ENCODE data around the gene PITX2.

Gene PITX2

DNA sequence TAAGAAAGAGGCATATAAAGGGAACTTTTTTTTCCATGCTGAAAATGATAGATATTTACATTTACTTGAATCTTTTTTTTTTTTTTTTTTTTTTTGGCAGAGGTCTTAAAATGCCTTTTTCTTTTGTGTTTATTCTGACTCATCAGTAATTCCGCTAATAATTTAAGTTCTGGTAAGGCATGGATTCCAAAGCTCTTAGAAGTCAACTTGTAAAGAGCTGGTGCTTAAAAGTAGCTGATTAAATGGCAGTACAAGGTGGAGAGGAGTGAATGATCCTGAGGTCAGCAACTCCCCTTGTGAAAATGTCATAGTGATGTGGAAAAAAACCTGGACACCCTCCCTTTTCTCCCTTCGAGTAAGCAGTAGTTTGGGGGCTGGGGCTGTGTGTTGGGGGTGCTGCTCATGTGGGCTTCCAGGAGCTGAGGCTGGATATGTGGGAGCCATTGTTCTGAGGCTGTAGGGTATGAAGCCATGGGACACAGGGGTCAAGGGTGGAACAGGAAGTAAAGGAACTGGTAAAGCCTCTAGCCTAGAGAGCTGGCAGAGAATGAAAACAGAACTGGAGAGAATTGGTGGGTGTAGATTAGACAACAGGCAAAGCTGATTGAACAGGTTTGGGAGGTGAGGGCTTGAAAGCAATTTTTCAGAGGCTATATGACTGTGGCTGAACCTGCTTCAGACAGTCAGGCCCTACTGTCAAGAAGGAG, 41.0 kb upstream of the PITX2 start:
- DNase-seq (ENCODE audit: low read depth, low spot score): peak; percentile 71
- no peak overlapping the region for H3K4me3 ChIP-seq (ENCODE audit: low read depth, low read length)
- TF ChIP-seq, protein P1, sequence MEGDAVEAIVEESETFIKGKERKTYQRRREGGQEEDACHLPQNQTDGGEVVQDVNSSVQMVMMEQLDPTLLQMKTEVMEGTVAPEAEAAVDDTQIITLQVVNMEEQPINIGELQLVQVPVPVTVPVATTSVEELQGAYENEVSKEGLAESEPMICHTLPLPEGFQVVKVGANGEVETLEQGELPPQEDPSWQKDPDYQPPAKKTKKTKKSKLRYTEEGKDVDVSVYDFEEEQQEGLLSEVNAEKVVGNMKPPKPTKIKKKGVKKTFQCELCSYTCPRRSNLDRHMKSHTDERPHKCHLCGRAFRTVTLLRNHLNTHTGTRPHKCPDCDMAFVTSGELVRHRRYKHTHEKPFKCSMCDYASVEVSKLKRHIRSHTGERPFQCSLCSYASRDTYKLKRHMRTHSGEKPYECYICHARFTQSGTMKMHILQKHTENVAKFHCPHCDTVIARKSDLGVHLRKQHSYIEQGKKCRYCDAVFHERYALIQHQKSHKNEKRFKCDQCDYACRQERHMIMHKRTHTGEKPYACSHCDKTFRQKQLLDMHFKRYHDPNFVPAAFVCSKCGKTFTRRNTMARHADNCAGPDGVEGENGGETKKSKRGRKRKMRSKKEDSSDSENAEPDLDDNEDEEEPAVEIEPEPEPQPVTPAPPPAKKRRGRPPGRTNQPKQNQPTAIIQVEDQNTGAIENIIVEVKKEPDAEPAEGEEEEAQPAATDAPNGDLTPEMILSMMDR (IDR thresholded peaks at IDR 0.05; ENCODE audit: low read depth, low read length): no peak
- in situ Hi-C loops (cut with HindIII; ENCODE audit: low sequenced_read_pairs): no loop called here

DNA sequence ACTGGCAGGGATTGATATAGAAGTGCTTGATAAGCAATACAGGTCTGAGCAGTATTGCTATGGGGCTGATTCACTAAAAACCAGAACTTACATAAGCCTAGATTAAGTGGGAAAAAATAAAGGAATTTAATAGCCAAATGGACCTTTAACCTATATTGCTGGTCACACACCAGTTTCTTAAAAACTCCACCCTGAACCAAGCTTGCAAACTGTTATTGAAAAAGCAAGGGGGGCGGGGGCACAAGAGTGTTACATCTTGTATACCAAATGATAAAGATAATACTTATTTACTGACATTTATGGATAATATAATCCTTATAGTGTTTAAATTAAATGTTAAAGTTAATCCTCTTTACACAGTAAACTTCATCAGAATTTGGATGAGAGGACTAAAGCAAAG, 40.3 kb upstream of the PITX2 start:
- no peak overlapping the region for H3K4me3 ChIP-seq (ENCODE audit: low read depth, low read length)
- TF ChIP-seq, protein P1 (IDR thresholded peaks at IDR 0.05; ENCODE audit: low read depth, low read length): no peak
- in situ Hi-C loops (cut with HindIII; ENCODE audit: low sequenced_read_pairs): no loop called here
- DNase-seq (ENCODE audit: low read depth, low spot score): no peak

DNA sequence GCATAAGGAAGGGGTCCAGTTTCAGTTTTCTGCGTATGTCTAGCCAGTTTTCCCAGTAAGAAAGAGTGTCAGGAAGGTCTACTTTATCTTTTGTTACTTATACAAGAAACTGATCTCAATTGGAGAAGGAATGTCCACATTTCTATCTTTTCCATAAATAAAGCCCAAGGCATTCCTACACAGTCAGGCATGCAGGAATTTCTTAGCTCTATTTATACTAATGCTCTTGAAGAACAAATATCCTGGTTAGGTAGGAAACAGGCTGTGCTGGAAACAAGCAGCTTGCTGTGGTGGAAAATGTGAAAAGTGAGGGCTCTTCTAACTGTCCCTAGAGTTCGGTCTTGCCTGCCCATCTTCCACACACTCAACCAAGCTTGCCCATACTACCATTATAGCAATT, 37.9 kb upstream of the PITX2 start:
- TF ChIP-seq, protein P1 (IDR thresholded peaks at IDR 0.05; ENCODE audit: low read depth, low read length): no peak
- H3K4me3 ChIP-seq (ENCODE audit: low read depth, low read length): no peak overlapping the region
- no peak for DNase-seq (ENCODE audit: low read depth, low spot score)
- in situ Hi-C loops (cut with HindIII; ENCODE audit: low sequenced_read_pairs): no loop called here

DNA sequence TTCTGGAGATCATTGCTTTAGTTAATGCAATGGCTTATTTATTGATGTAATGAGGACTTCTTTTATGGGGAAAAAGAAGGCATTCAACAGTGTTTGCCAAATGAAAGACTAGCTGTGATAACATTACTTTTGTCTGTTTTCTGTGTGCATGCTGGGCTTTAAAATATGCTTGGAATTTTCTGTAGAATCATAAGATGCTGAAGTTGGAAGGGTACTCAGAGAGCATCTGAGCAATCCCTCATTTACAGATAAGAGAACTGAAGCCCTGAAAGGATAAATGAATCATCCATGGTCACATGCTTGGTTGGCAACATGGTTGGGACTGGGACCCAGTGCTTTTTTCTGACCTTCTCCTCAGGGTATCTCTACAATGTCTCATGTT, 31.4 kb upstream of the PITX2 start:
- H3K4me3 ChIP-seq (ENCODE audit: low read depth, low read length): no peak overlapping the region
- no peak for DNase-seq (ENCODE audit: low read depth, low spot score)
- in situ Hi-C loops (cut with HindIII; ENCODE audit: low sequenced_read_pairs): no loop called here
- TF ChIP-seq, protein P1 (IDR thresholded peaks at IDR 0.05; ENCODE audit: low read depth, low read length): no peak

DNA sequence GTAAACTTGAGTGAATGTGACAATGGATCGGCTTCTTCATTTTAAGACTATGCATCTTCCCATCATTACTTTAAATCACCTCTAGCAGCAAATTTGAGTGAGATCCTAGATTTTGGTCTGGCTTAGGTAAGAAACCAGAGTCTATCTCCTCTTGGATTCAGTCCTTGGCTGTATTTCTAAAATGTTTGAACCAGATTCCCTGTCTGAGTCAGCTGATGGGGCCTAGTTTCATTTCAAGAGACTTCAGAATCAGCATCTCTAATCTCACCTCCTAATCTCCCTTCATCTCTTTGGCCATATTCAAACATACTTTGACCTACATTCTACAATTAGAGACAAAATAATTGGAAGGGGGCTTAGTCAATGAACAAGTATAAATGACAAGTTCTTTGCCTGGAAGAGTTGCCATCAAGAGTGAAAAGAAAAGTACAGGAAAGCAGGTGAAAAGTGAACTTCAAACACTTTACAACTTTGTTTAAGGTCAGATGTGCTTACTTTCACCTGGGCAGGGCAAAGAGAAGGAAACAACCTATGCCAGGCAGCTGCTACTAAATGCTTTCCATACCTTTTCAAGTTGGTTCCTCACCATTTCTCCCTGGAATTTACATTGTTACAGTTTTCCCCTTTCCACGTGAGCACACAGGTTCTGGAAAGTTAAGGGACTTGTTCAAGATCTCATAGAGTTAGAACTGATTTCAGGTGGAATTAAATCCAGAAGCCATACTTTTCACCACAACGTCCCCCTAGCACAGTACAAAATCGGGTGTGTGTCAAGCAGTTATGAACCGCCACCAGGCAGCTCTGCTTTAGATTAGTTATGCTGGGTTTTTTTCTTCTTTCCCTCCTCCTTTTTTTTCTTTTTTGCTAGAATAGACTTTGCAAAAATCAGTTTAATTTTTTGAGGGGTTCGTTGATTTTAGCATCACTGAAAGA, 30.7 kb upstream of the PITX2 start:
- TF ChIP-seq, protein P1 (IDR thresholded peaks at IDR 0.05; ENCODE audit: low read depth, low read length): no peak

DNA sequence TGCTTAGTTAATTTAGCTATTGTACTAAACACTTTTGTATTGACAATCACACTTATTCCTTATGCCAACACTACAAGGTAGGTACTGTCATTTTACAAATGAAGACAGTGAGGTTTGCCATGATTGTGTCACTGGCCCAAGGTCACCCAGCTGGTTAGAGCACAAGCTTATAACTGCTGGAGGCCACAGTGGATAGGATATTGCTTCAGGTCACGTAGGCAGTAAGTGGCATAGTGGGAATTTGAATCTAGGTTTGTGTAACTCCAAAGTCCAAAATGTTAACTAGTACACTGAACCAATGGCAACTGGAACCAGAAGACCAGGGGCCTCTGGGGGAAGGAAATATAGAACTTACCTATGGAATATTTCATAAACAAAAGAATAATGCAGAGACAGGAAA, 21.1 kb upstream of the PITX2 start:
- H3K4me3 ChIP-seq (ENCODE audit: low read depth, low read length): no peak overlapping the region
- TF ChIP-seq, protein P1 (IDR thresholded peaks at IDR 0.05; ENCODE audit: low read depth, low read length): no peak
- DNase-seq (ENCODE audit: low read depth, low spot score): no peak
- in situ Hi-C loops (cut with HindIII; ENCODE audit: low sequenced_read_pairs): no loop called here

More for the DNA sequence above, 30.7 kb upstream of the PITX2 start:
- in situ Hi-C loops (cut with HindIII; ENCODE audit: low sequenced_read_pairs): no loop called here
- no peak for DNase-seq (ENCODE audit: low read depth, low spot score)
- no peak overlapping the region for H3K4me3 ChIP-seq (ENCODE audit: low read depth, low read length)

Measured in astrocyte of the spinal cord (primary cell).